Effector memory CD4-positive, alpha-beta T cell (primary cell): ENCODE measurements around the gene UBASH3A.
"Not testable (repeated sequence)": the region's sequence is repeated elsewhere in the genome, so short reads cannot be mapped to it uniquely, and the experiment has no call there.

Experiments
- DNase-seq, 3 donors: peaks; one replicate each; pipeline ENCODE4 v3.0.0-alpha.2; 2020
- H3K27ac ChIP-seq: 2 replicates; pipeline ENCODE4 v1.7.0; 2013; ENCODE audit warnings: mild to moderate bottlenecking, low read length, moderate library complexity; ENCODE audit not compliant: insufficient read depth, poor library complexity, severe bottlenecking
- H3K27me3 ChIP-seq: replicated peaks from 2 replicates; pipeline ENCODE4 v1.7.0; 2013; ENCODE audit warnings: mild to moderate bottlenecking, low read length; ENCODE audit not compliant: insufficient read depth, control insufficient read depth, poor library complexity, severe bottlenecking
- H3K36me3 ChIP-seq: 2 replicates; pipeline ENCODE4 v1.7.0; 2013; ENCODE audit warnings: mild to moderate bottlenecking, low read length, moderate library complexity; ENCODE audit not compliant: control insufficient read depth, insufficient read depth
- H3K4me1 ChIP-seq: 2 replicates; pipeline ENCODE4 v1.7.0; 2013; ENCODE audit warnings: low read length, mild to moderate bottlenecking; ENCODE audit not compliant: control insufficient read depth, insufficient read depth, poor library complexity, severe bottlenecking
- H3K4me3 ChIP-seq: 2 replicates; pipeline ENCODE4 v1.7.0; 2013; ENCODE audit warnings: low read length, low read depth, mild to moderate bottlenecking; ENCODE audit not compliant: insufficient read depth, poor library complexity, severe bottlenecking
- H3K9me3 ChIP-seq: 2 replicates; pipeline ENCODE4 v1.7.0; 2013; ENCODE audit warnings: mild to moderate bottlenecking, low read length, moderate library complexity; ENCODE audit not compliant: control insufficient read depth

Gene UBASH3A

DNA sequence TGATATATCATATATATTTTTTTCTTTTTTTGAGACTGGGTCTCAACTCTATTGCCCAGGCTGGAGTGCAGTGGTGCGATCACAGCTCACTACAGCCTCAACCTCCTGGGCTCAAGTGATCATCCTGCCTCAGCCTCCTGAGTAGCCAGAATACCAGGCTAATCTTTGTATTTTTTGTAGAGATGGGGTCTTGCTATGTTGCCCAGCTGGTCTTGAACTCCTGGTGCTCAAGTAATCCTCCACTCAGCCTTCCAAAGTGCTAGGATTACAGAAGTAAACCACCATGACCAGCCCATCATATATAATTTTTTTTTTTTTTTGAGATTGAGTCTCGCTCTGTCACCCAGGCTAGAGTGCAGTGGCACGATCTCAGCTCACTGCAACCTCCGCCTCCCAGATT, 66.0 kb downstream of the UBASH3A start:
- not testable (repeated sequence) for H3K27me3 ChIP-seq, H3K27ac ChIP-seq, DNase-seq, H3K9me3 ChIP-seq, H3K36me3 ChIP-seq, H3K4me3 ChIP-seq
- H3K4me1 ChIP-seq = peaks cover 11% of the 10 kb centered on the region

DNA sequence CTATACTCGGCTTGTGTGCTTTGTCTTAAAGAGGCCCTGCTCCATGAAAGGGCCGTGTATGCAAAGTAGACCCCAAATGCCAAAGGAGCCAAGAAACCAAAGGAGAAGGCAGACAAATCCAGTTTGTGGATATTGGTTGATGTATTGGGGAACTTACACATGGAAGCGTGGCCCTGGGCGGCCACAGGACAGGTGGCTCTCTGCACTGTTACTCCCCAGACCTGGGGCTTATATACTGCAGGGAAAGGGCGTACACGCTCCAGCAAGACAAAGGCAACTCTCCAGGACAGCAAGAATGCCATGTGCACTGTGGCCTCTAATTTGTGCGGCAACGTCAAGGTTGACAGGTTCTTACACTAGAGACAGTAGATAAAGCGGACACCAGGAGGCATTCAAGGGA, 67.5 kb downstream of the UBASH3A start:
- no peaks in the 10 kb centered on the region for H3K4me1 ChIP-seq
- no peak overlapping the region for H3K27ac ChIP-seq

DNA sequence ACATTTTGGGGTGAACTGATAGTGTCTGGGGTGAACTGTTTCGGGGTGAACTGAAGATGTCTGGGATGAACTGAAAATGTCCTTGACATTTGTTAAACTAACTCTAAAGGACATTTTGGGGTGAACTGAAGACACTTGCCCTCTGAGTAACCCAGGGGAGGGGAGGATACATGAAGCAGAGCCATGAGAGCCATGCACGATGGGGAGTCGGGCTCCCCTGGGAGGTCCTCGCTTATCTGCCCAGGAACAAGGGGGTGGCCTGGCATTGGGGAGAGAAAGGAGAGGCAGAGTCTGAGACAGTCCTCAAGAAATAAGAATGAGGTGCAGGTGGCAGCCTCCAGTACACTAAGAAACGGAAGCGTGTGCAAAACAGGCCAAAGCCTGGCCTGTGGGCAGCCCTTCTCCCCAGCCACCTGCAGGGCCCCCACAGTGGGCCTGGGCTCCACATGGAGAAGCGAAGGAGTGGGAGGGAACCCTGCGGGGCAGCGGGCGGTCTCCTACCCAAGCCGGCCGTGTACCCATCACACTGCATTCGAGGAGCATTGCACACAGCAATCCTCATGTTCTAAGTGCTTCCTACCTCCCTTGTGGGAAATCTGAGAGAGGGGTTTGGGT, 68.1 kb downstream of the UBASH3A start:
- DNase-seq = no peak
- Histone ChIP-seq H3K27me3 (no peaks in the 10 kb centered on the region), H3K4me3 (no peak overlapping the region), H3K4me1 (no peaks in the 10 kb centered on the region), H3K36me3 (no peaks in the 10 kb centered on the region), H3K27ac (no peak overlapping the region), H3K9me3 (no peaks in the 10 kb centered on the region)

More for the DNA sequence above, 67.5 kb downstream of the UBASH3A start:
- Histone ChIP-seq H3K4me3 (no peak overlapping the region), H3K27me3 (no peaks in the 10 kb centered on the region), H3K36me3 (no peaks in the 10 kb centered on the region), H3K9me3 (no peaks in the 10 kb centered on the region)
- no peak for DNase-seq

DNA sequence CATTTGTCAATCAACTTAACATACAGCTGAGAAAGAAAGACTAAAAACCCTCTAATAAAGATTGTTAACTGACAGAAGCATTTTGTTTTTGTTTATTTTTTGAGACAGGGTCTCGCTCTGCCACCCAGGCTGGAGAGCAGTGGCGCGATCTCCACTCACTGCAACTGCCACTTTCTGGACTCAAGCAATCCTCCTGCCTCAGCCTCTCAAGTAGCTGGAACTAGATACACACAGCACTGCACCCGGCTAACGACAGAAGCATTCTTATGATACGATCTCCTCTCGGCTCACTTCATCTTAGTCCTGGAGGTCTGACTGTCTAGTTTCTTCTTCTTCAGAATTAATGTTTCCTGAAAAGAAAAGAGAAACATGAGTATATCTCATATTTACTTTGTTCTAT, 68.8 kb downstream of the UBASH3A start:
- no peaks in the 10 kb centered on the region for H3K9me3 ChIP-seq
- H3K36me3 ChIP-seq = no peaks in the 10 kb centered on the region
- DNase-seq = no peak
- no peaks in the 10 kb centered on the region for H3K4me1 ChIP-seq
- no peak overlapping the region for H3K4me3 ChIP-seq
- no peaks in the 10 kb centered on the region for H3K27me3 ChIP-seq
- H3K27ac ChIP-seq = no peak overlapping the region

DNA sequence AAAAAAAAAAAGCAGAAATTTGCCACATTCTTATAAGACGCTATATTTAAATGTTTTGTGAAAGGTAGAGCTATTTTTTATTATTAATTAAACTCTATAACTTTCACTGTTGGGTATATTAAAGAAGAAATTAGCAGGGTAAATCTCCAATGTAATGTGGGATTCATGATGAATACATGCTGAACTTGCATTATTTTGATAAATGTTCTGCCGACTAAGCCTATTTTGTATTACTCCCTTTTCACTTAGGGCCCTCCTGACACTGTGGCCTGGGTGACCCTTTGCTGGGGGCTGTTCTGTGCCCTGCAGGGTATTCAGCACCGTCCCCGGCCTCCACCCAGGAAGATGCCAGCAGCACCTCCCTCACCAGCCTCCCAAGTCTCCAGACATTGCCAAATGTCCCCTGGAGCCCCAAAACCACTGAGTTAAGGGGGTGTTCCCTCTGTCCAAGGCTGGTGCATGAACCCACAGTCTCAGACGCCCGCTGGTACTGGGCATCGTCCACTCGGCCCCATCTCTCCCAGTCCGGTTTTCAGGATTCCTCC, 69.9 kb downstream of the UBASH3A start:
- DNase-seq = no peak
- Histone ChIP-seq H3K4me1 (no peaks in the 10 kb centered on the region), H3K27ac (no peak overlapping the region)

DNA sequence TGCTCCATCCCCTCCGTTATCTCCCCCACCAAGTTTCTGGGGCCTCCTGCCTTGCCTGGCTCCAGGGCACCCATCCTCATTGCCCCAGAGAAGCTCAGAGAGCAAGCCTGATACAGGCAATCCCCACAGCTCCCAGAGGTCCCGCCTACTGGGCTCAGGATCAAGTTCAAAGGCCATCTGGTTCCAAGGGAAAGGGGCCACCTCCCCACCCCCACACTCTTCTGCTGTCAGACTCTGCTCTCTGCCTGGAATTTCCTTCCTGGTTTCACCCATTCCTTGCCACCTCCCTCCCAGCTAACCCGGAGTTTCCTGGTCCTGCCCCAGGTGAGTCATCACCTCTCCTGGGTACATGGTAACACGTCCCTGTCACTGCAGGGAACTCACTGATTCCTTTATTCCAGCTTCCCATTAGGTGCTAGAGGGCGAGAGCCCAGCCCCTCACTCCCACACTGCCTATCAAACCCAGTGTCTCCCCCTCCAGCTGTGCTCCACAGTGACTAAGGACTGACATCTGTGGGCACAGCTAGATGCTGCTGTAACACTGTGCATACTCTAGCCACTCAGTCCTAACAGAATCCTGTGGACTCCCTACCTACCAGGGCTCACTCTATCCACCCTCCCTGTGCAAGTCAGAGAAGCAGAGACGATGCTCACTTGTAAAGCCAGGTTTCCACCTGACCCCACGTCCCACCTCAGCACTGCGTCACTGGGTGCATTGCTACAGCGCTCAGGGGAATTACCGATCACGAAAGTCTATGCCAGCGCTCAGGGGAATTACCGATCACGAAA, 70.5 kb downstream of the UBASH3A start:
- no peak for DNase-seq
- Histone ChIP-seq H3K27ac (no peak overlapping the region), H3K4me1 (no peaks in the 10 kb centered on the region), H3K36me3 (no peaks in the 10 kb centered on the region), H3K9me3 (no peaks in the 10 kb centered on the region), H3K27me3 (no peaks in the 10 kb centered on the region), H3K4me3 (no peak overlapping the region)

More for the DNA sequence above, 69.9 kb downstream of the UBASH3A start:
- no peak overlapping the region for H3K4me3 ChIP-seq
- H3K27me3 ChIP-seq = no peaks in the 10 kb centered on the region
- H3K36me3 ChIP-seq = no peaks in the 10 kb centered on the region
- no peaks in the 10 kb centered on the region for H3K9me3 ChIP-seq

DNA sequence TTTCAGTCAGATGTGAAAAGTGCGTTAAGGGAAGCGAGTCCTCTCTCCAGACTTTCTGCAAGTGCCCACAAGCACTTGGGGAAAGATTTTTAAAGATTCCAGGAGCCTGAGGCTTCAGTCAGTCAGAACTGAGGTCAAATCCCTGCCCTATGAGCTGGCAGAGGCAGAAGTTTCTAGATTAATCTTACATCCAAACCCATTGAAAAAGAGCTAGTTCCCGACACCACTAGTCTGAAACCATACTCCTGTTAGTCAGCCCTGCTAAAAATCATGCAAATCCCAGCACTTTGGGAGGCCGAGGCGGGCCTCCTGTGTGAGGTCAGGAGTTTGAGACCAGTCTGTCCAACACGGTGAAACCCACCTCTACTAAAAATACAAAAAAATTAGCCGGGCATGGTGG, 71.3 kb downstream of the UBASH3A start:
- H3K36me3 ChIP-seq = no peaks in the 10 kb centered on the region
- H3K4me3 ChIP-seq = no peak overlapping the region
- no peak overlapping the region for H3K27ac ChIP-seq
- H3K4me1 ChIP-seq = no peaks in the 10 kb centered on the region
- no peaks in the 10 kb centered on the region for H3K9me3 ChIP-seq
- no peaks in the 10 kb centered on the region for H3K27me3 ChIP-seq
- no peak for DNase-seq

DNA sequence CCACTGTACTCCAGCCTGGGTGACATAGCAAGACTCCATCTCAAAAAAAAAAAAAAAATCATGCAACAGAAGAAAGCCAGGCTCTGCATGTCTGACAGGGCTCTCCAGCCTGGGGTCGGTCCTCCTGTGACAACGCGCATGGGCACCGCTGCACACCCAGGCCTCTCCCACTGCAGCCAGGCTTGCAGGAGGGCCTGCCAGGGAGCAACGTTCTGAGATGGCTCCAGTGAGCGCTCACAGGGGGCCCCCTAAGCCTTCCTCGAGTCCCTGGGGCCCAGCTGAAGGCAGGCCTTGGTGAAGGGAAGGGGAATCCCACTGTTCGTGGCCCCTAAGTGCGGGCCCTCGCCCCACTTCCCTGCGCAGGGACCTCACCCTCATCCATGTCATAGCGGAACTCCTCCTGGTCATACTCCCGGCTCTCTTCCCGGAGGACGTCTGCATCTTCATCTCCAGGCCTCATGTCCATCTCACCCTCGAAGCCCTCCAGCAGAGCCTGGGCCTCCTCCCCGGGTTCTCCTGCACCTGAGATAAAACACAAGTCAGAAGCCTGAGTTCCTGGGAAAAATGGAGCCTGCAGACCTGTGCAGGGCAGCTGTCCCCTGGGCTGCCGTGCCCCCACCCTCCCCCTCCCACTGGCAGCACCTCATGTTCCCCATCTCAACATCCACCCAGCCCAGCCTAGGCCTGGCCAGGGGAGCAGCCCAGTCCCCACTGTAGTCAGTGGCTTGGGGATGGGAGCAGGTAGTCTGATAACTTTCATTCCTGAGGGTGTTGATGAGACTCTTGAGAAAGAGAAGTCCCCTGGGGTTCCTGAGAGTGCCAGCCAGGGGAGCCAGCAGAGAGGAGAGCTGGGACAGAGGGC, 72.1 kb downstream of the UBASH3A start:
- Histone ChIP-seq H3K9me3 (no peaks in the 10 kb centered on the region), H3K36me3 (no peaks in the 10 kb centered on the region), H3K27ac (no peak overlapping the region), H3K4me1 (no peaks in the 10 kb centered on the region), H3K4me3 (no peak overlapping the region), H3K27me3 (no peaks in the 10 kb centered on the region)
- DNase-seq = no peak

DNA sequence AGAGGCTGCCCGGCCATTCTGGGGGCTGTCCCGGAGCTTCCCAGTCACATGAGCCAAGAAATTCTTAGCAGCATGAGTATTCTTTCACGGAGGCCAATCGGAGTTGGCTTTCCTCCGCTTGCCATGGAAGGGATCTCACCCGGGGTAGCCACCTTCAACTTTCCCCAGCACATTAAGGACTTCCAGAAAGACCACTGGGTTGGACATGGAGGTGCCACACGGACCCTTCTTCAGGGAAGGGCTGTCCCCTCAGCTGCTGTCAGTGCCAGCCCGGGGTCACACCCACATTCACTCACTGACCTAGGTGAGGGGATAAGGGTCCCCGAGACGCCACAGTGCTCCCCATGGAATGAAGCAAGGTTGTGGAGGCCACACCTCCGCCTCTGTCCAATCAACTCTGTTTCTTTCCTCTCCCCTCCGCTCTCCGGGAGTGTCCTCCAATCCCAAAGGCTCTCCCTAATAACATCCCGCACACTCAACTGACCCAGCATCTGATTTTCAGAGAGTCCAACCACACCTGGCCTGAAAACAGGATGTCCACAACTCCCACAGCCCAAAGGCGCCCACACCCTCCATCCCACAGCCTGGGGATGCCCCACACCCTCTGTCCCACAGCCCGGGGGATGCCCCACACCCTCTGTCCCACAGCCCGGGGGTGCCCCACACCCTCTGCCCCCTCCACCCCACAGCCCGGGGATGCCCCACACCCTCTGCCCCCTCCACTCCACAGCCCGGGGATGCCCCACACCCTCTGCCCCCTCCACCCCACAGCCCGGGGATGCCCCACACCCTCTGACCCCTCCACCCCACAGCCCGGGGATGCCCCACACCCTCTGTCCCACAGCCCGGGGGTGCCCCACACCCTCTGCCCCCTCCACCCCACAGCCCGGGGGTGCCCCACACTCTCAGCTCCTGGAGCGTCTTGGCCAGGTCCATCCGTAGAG, 73.0 kb downstream of the UBASH3A start:
- Histone ChIP-seq H3K9me3 (no peaks in the 10 kb centered on the region), H3K27me3 (no peaks in the 10 kb centered on the region), H3K4me3 (no peak overlapping the region), H3K27ac (no peak overlapping the region), H3K4me1 (no peaks in the 10 kb centered on the region), H3K36me3 (no peaks in the 10 kb centered on the region)
- no peak for DNase-seq
